AG04449 (cell line): ENCODE measurements around the gene ASTN2.

Experiments used
- CTCF ChIA-PET: fragments of 350-600 bp; formaldehyde crosslinking; extraction: SDS; loops from one replicate; lab custom pipeline; 2021; ENCODE audit warnings: antibody characterized with exemption; lab: Yijun Ruan, JAX
- POLR2A ChIA-PET: fragments of 400-600, 350-600 bp; formaldehyde crosslinking; extraction: SDS; loops from one replicate; lab custom pipeline; 2020; ENCODE audit warnings: antibody characterized with exemption, inconsistent platforms; lab: Yijun Ruan, JAX
- DNase-seq: peaks from one replicate; pipeline ENCODE4 v3.0.0-alpha.2; 2010; ENCODE audit warnings: low read depth, low spot score
- H3K4me3 ChIP-seq: 2 replicates; pipeline ENCODE4 v1.5.1; 2011; ENCODE audit warnings: low read depth, mild to moderate bottlenecking, control low read depth, low read length
- TF ChIP-seq, protein P1 (sequence below): IDR thresholded peaks from one replicate; pipeline ENCODE4 v1.5.1; 2011; ENCODE audit warnings: mild to moderate bottlenecking, moderate library complexity, low read length, control low read depth, inconsistent platforms; ENCODE audit not compliant: insufficient read depth; ENCODE audit errors: missing control alignments

ASTN2 gene

DNA sequence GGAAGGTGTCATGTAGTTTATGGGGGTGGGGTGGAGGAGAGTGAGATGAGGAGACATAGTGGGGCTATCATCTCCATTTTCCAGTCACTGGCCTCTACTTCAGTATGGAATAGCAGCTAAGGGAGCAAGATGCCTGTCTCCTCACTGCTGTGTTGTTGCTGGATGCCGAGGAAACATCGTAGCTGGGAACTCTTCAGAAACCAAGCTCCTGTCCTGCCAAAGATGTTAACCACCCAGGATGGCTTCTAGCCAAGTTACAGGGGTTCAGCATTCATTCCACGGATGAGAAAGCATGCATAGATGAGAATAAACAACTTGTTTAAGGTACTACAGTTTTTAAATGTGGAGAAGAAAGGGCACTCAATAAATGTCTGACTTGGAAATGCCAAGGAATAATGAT lies 226.5 kb downstream of the ASTN2 start:
- TF ChIP-seq, protein P1, sequence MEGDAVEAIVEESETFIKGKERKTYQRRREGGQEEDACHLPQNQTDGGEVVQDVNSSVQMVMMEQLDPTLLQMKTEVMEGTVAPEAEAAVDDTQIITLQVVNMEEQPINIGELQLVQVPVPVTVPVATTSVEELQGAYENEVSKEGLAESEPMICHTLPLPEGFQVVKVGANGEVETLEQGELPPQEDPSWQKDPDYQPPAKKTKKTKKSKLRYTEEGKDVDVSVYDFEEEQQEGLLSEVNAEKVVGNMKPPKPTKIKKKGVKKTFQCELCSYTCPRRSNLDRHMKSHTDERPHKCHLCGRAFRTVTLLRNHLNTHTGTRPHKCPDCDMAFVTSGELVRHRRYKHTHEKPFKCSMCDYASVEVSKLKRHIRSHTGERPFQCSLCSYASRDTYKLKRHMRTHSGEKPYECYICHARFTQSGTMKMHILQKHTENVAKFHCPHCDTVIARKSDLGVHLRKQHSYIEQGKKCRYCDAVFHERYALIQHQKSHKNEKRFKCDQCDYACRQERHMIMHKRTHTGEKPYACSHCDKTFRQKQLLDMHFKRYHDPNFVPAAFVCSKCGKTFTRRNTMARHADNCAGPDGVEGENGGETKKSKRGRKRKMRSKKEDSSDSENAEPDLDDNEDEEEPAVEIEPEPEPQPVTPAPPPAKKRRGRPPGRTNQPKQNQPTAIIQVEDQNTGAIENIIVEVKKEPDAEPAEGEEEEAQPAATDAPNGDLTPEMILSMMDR, result no peak
- no peak for DNase-seq
- no peak overlapping the region for H3K4me3 ChIP-seq
- POLR2A ChIA-PET, result no interaction called here
- CTCF ChIA-PET, result no interaction called here

DNA sequence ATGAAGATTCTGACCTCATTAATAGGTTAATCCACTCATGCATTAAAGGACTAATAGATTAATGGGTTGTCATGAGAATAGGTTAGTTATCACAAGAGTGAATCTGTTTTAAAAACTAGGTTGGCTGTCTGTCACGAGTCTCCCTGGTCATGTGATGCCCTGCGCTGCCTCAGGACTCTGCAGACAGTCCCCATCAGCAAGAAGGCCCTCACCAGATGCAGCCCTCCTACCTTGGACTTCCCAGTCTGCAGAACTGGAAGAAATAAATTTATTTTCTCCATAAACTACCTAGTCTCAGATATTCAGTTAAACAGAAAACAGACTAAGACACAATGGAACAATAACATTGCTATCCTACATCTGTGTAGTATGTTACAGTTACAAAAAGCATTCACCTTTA lies 227.4 kb downstream of the ASTN2 start:
- TF ChIP-seq, protein P1, result no peak
- POLR2A ChIA-PET, result no interaction called here
- DNase-seq, result no peak
- CTCF ChIA-PET, result interaction anchor here (0.6 kb wide), 1 partner anchor 21 kb away, joined by 3 read pairs; no protein-coding TSS in a partner anchor
- H3K4me3 ChIP-seq, result no peak overlapping the region

DNA sequence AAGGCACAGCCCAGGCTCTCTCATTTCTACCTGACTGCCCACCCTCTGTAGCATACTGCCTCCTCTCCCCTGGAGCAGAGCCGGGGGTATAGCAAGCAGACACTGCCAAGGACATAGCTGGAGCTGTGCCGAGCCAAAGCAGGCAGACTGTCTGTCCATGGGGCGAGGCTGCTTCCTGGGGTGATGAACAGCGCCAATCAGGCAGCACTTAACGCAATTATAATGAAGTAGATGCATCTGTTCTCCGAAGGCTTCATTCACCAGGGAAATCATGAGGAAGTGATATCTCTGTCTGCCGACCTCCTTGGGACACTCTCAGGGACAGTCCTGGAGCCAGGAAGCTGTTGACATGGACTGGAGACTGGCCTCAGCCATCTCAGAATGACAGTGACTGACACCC lies 230.7 kb downstream of the ASTN2 start:
- DNase-seq, result no peak
- POLR2A ChIA-PET, result no interaction called here
- TF ChIP-seq, protein P1, result no peak
- no peak overlapping the region for H3K4me3 ChIP-seq
- CTCF ChIA-PET, result no interaction called here

DNA sequence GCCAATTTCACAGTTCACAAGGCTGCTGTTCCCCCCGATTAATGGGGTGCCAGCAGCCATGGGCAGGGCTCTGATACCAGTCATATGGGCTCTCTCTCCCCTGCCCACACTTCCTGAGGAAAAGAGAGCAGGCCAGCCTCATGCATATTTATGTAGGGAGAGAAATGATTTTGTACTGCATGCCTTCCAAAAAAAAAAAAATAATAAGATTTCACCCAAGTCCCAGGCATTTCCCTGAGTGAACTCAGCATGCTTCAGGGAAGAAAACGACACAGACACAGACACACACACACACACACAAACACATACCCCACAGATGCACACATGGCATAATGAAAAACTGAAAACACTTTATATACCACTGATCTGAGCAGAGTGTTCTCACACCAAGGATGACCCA lies 232.8 kb downstream of the ASTN2 start:
- no peak overlapping the region for H3K4me3 ChIP-seq
- TF ChIP-seq, protein P1, result no peak
- CTCF ChIA-PET, result no interaction called here
- POLR2A ChIA-PET, result no interaction called here
- DNase-seq, result no peak

GRCh38 chr9:117180896-117181445 lies 233.9 kb downstream of the ASTN2 start:
- DNase-seq, result no peak
- TF ChIP-seq, protein P1, result no peak
- no peak overlapping the region for H3K4me3 ChIP-seq
- ChIA-PET CTCF (no interaction called here), POLR2A (no interaction called here)

- H3K4me3 ChIP-seq, result no peak overlapping the region
- DNase-seq, result no peak
- ChIA-PET POLR2A (no interaction called here), CTCF (no interaction called here)
- TF ChIP-seq, protein P1, result no peak
These were observed 236.1 kb downstream of the ASTN2 start for GRCh38 chr9:117178596-117179375.
